Loucy (cell line): ENCODE measurements around the gene RNU6-9.

ENCODE experiments used
- EZH2phosphoT487 ChIP-seq: fragments of 200-600 bp; IDR thresholded peaks from 2 replicates; pipeline ENCODE4 v1.6.1; 2018; ENCODE audit warnings: antibody characterized with exemption, mild to moderate bottlenecking, moderate library complexity, borderline replicate concordance
- TF ChIP-seq, protein P1 (sequence below): fragments of 200-600 bp; sonication (generic); conservative IDR thresholded peaks from 2 replicates; pipeline ENCODE4 v1.5.1; 2014; ENCODE audit warnings: mild to moderate bottlenecking, antibody characterized with exemption, low read length

DNA sequence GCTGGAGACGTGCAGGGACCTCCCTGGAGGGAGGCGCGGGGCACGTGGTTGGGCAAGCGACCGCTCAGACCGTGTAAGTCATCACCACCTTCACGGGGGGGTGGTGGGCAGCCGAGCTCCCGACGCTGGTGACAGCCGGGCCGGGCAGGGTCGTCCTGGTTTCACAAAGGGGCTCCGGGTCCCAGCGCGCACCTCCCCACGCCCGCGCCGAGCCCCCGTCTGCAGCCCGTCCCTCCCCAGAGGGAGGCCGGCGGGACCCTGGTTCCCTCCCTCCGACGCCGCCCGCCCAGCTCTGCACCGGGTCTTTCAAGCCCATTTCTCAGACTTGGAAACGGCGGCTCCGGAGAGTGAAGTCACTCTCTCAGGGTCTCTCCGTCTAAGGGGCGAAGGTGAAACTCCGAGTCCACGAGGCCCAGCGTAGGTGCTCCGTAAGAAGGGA, 31.8 kb downstream of the RNU6-9 start:
- TF ChIP-seq, protein P1, sequence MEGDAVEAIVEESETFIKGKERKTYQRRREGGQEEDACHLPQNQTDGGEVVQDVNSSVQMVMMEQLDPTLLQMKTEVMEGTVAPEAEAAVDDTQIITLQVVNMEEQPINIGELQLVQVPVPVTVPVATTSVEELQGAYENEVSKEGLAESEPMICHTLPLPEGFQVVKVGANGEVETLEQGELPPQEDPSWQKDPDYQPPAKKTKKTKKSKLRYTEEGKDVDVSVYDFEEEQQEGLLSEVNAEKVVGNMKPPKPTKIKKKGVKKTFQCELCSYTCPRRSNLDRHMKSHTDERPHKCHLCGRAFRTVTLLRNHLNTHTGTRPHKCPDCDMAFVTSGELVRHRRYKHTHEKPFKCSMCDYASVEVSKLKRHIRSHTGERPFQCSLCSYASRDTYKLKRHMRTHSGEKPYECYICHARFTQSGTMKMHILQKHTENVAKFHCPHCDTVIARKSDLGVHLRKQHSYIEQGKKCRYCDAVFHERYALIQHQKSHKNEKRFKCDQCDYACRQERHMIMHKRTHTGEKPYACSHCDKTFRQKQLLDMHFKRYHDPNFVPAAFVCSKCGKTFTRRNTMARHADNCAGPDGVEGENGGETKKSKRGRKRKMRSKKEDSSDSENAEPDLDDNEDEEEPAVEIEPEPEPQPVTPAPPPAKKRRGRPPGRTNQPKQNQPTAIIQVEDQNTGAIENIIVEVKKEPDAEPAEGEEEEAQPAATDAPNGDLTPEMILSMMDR, result no peak
- TF ChIP-seq EZH2phosphoT487, result no peak
